Suppressor macrophage (primary cell): ENCODE measurements around the gene SYT1.
"Not testable (repeated sequence)": the region's sequence is repeated elsewhere in the genome, so short reads cannot be mapped to it uniquely, and the experiment has no call there.

Source experiments
- DNase-seq, 4 experiments: peaks; one replicate each; pipeline ENCODE4 v3.0.0-alpha.2; 2020 to 2022

The SYT1 gene

GRCh38 chr12:79156846-79157463 lies 292.4 kb downstream of the SYT1 start:
- peak in 1 of 4 experiments; percentile 2 for DNase-seq

GRCh38 chr12:79161249-79161934 lies 296.8 kb downstream of the SYT1 start:
- DNase-seq = no peak

- no peak for DNase-seq
Observed at GRCh38 chr12:79162147-79162772, 297.7 kb downstream of the SYT1 start.

GRCh38 chr12:79162948-79163347 lies 298.4 kb downstream of the SYT1 start:
- no peak for DNase-seq

GRCh38 chr12:79164890-79165289 lies 300.3 kb downstream of the SYT1 start:
- no peak for DNase-seq

- no peak for DNase-seq
Observed at GRCh38 chr12:79168687-79169086, 304.1 kb downstream of the SYT1 start.

GRCh38 chr12:79174626-79175025 lies 310.1 kb downstream of the SYT1 start:
- peak in 3 of 4 experiments; percentile 1 to 48 (median 25) for DNase-seq

GRCh38 chr12:79183003-79183402 lies 318.4 kb downstream of the SYT1 start:
- no peak for DNase-seq

- peak in 1 of 4 experiments; percentile 9 for DNase-seq
Observed at GRCh38 chr12:79183926-79184325, 319.4 kb downstream of the SYT1 start.

- no peak for DNase-seq
Observed at GRCh38 chr12:79186506-79186905, 321.9 kb downstream of the SYT1 start.

GRCh38 chr12:79187032-79187431 lies 322.5 kb downstream of the SYT1 start:
- no peak for DNase-seq

GRCh38 chr12:79191391-79191790 lies 326.8 kb downstream of the SYT1 start:
- peak in 1 of 4 experiments; percentile 13 for DNase-seq

GRCh38 chr12:79194595-79194994 lies 330.0 kb downstream of the SYT1 start:
- DNase-seq = no peak

GRCh38 chr12:79199166-79199565 lies 334.6 kb downstream of the SYT1 start:
- no peak for DNase-seq

GRCh38 chr12:79200176-79200575 lies 335.6 kb downstream of the SYT1 start:
- no peak for DNase-seq

- DNase-seq = no peak
Observed at GRCh38 chr12:79203058-79203647, 338.6 kb downstream of the SYT1 start.

- no peak for DNase-seq
Observed at GRCh38 chr12:79206871-79207270, 342.3 kb downstream of the SYT1 start.

GRCh38 chr12:79210403-79210802 lies 345.8 kb downstream of the SYT1 start:
- not testable (repeated sequence) for DNase-seq

- no peak for DNase-seq
Observed at GRCh38 chr12:79217306-79217705, 352.7 kb downstream of the SYT1 start.

- DNase-seq = no peak
Observed at GRCh38 chr12:79223210-79223609, 358.6 kb downstream of the SYT1 start.

GRCh38 chr12:79223761-79224160 lies 359.2 kb downstream of the SYT1 start:
- no peak for DNase-seq

- no peak for DNase-seq
Observed at GRCh38 chr12:79227091-79227490, 362.5 kb downstream of the SYT1 start.

GRCh38 chr12:79227646-79228045 lies 363.1 kb downstream of the SYT1 start:
- DNase-seq = no peak
